Activated T-cell treated with anti-CD3 and anti-CD28 coated beads, Interleukin-2, amount 50 U/mL, for 24 hours (primary cell): ENCODE results near the gene NAPSA.

ENCODE experiments used
- DNase-seq: peaks from one replicate; pipeline ENCODE4 v3.0.0-alpha.2; 2020
- H3K27ac Mint-ChIP-seq: 2 replicates; pipeline ENCODE4 v1.8.0; 2020; ENCODE audit warnings: mild to moderate bottlenecking, mixed read lengths
- H3K27me3 Mint-ChIP-seq: 2 replicates; pipeline ENCODE4 v1.8.0; 2020; ENCODE audit warnings: mixed read lengths
- H3K36me3 Mint-ChIP-seq: 2 replicates; pipeline ENCODE4 v1.8.0; 2020; ENCODE audit warnings: low read depth, mixed read lengths
- H3K4me1 Mint-ChIP-seq: 2 replicates; pipeline ENCODE4 v1.8.0; 2020; ENCODE audit warnings: low read depth, mixed read lengths
- H3K4me3 Mint-ChIP-seq: 2 replicates; pipeline ENCODE4 v1.8.0; 2020; ENCODE audit warnings: mild to moderate bottlenecking, moderate library complexity, mixed read lengths
- H3K9me3 Mint-ChIP-seq: 2 replicates; pipeline ENCODE4 v1.8.0; 2020; ENCODE audit warnings: mixed read lengths

The NAPSA gene

GRCh38 chr19:50365434-50366306, at the start of gene NAPSA:
Gene NAPSA, minus strand, starts transcription at chr19:50365639. Its CDS starts 18 bp downstream, at chr19:50365621.
- Mint-ChIP-seq H3K4me3 (peak within 1 kb of the TSS; percentile 80), H3K4me1 (peaks cover 77% of the 10 kb centered on the region), H3K27me3 (no peaks in the 10 kb centered on the region), H3K27ac (peak within 1 kb of the TSS; percentile 95), H3K9me3 (peaks cover 9% of the 10 kb centered on the region), H3K36me3 (peaks cover 32% of the 10 kb centered on the region)
- DNase-seq: no peak

GRCh38 chr19:50413531-50413930, 48.1 kb upstream of the NAPSA start:
- Mint-ChIP-seq H3K4me1 (peaks cover 6% of the 10 kb centered on the region), H3K9me3 (no peaks in the 10 kb centered on the region), H3K4me3 (no peak overlapping the region), H3K27me3 (peaks cover 3% of the 10 kb centered on the region), H3K27ac (no peak overlapping the region), H3K36me3 (peaks cover 76% of the 10 kb centered on the region)
- no peak for DNase-seq

- H3K27me3 Mint-ChIP-seq: no peaks in the 10 kb centered on the region
- no peaks in the 10 kb centered on the region for H3K9me3 Mint-ChIP-seq
- no peak overlapping the region for H3K4me3 Mint-ChIP-seq
- H3K36me3 Mint-ChIP-seq: peaks cover 75% of the 10 kb centered on the region
- DNase-seq: no peak
- peaks cover 6% of the 10 kb centered on the region for H3K4me1 Mint-ChIP-seq
- H3K27ac Mint-ChIP-seq: no peak overlapping the region
Observed at GRCh38 chr19:50413096-50413495, 47.7 kb upstream of the NAPSA start.

- Mint-ChIP-seq H3K9me3 (no peaks in the 10 kb centered on the region), H3K4me3 (no peak overlapping the region), H3K27me3 (no peaks in the 10 kb centered on the region), H3K27ac (peak overlapping the region; percentile 22), H3K36me3 (peaks cover 74% of the 10 kb centered on the region), H3K4me1 (peaks cover 6% of the 10 kb centered on the region)
- no peak for DNase-seq
Observed at GRCh38 chr19:50412419-50412818, 47.0 kb upstream of the NAPSA start.

- H3K9me3 Mint-ChIP-seq: no peaks in the 10 kb centered on the region
- no peak overlapping the region for H3K27ac Mint-ChIP-seq
- no peak overlapping the region for H3K4me3 Mint-ChIP-seq
- no peaks in the 10 kb centered on the region for H3K27me3 Mint-ChIP-seq
- peaks cover 88% of the 10 kb centered on the region for H3K36me3 Mint-ChIP-seq
- H3K4me1 Mint-ChIP-seq: peaks cover 6% of the 10 kb centered on the region
- no peak for DNase-seq
Observed at GRCh38 chr19:50410109-50410508, 44.7 kb upstream of the NAPSA start.

- Mint-ChIP-seq H3K9me3 (no peaks in the 10 kb centered on the region), H3K27me3 (no peaks in the 10 kb centered on the region), H3K27ac (no peak overlapping the region), H3K4me1 (peaks cover 2% of the 10 kb centered on the region), H3K36me3 (peaks cover 88% of the 10 kb centered on the region), H3K4me3 (no peak overlapping the region)
- no peak for DNase-seq
Observed at GRCh38 chr19:50409347-50409746, 43.9 kb upstream of the NAPSA start.

- DNase-seq: no peak
- H3K27me3 Mint-ChIP-seq: no peaks in the 10 kb centered on the region
- H3K4me1 Mint-ChIP-seq: no peaks in the 10 kb centered on the region
- peaks cover 88% of the 10 kb centered on the region for H3K36me3 Mint-ChIP-seq
- H3K27ac Mint-ChIP-seq: no peak overlapping the region
- no peak overlapping the region for H3K4me3 Mint-ChIP-seq
- H3K9me3 Mint-ChIP-seq: no peaks in the 10 kb centered on the region
Observed at GRCh38 chr19:50406829-50407228, 41.4 kb upstream of the NAPSA start.

- H3K9me3 Mint-ChIP-seq: no peaks in the 10 kb centered on the region
- H3K27ac Mint-ChIP-seq: no peak overlapping the region
- H3K4me3 Mint-ChIP-seq: no peak overlapping the region
- H3K4me1 Mint-ChIP-seq: no peaks in the 10 kb centered on the region
- DNase-seq: no peak
- H3K27me3 Mint-ChIP-seq: no peaks in the 10 kb centered on the region
- H3K36me3 Mint-ChIP-seq: peaks cover 89% of the 10 kb centered on the region
Observed at GRCh38 chr19:50406156-50406820, 40.8 kb upstream of the NAPSA start.

GRCh38 chr19:50402544-50403301, 37.3 kb upstream of the NAPSA start:
- Mint-ChIP-seq H3K9me3 (no peaks in the 10 kb centered on the region), H3K4me3 (no peak overlapping the region), H3K36me3 (peaks cover 83% of the 10 kb centered on the region), H3K27me3 (no peaks in the 10 kb centered on the region), H3K27ac (no peak overlapping the region), H3K4me1 (no peaks in the 10 kb centered on the region)
- no peak for DNase-seq

GRCh38 chr19:50401605-50402450, 36.4 kb upstream of the NAPSA start:
- no peaks in the 10 kb centered on the region for H3K9me3 Mint-ChIP-seq
- no peaks in the 10 kb centered on the region for H3K4me1 Mint-ChIP-seq
- no peak for DNase-seq
- H3K27me3 Mint-ChIP-seq: no peaks in the 10 kb centered on the region
- no peak overlapping the region for H3K4me3 Mint-ChIP-seq
- peaks cover 80% of the 10 kb centered on the region for H3K36me3 Mint-ChIP-seq
- no peak overlapping the region for H3K27ac Mint-ChIP-seq

- Mint-ChIP-seq H3K4me3 (no peak overlapping the region), H3K27ac (no peak overlapping the region), H3K36me3 (peaks cover 65% of the 10 kb centered on the region), H3K9me3 (no peaks in the 10 kb centered on the region), H3K4me1 (no peaks in the 10 kb centered on the region), H3K27me3 (no peaks in the 10 kb centered on the region)
- DNase-seq: no peak
Observed at GRCh38 chr19:50399368-50399745, 33.9 kb upstream of the NAPSA start.

- H3K27me3 Mint-ChIP-seq: no peaks in the 10 kb centered on the region
Observed at GRCh38 chr19:50398675-50399367, 33.4 kb upstream of the NAPSA start.

GRCh38 chr19:50394017-50394416, 28.6 kb upstream of the NAPSA start:
- DNase-seq: no peak
- Mint-ChIP-seq H3K9me3 (no peaks in the 10 kb centered on the region), H3K27me3 (no peaks in the 10 kb centered on the region), H3K4me1 (peaks cover 1% of the 10 kb centered on the region), H3K27ac (no peak overlapping the region), H3K4me3 (no peak overlapping the region), H3K36me3 (peaks cover 73% of the 10 kb centered on the region)

More at GRCh38 chr19:50398675-50399367, 33.4 kb upstream of the NAPSA start:
- Mint-ChIP-seq H3K36me3 (peaks cover 64% of the 10 kb centered on the region), H3K4me1 (no peaks in the 10 kb centered on the region), H3K4me3 (no peak overlapping the region), H3K27ac (no peak overlapping the region), H3K9me3 (no peaks in the 10 kb centered on the region)
- DNase-seq: no peak
